Body of pancreas (tissue), 4 donors: ENCODE measurements around the gene RAPGEF1. TPM values are rescaled to one million over a fixed set of nuclear protein-coding genes. Genes with fewer than 3 reads are reported as not detected.

Experiments
- ATAC-seq: fragments of 150-250 bp; one replicate; pipeline ENCODE4 v1.9.1; 2016
- DNase-seq, 4 donors: peaks; one replicate each; pipeline ENCODE4 v3.0.0-alpha.2; 2019
- H3K27ac ChIP-seq, 4 donors: fragments of 200-600 bp; sonication (generic); 1 replicate in 3 of 4; 2 replicates in 1 of 4; pipeline versions ENCODE4 v1.5.1 to v1.6.1; 2016 to 2019; ENCODE audit warnings: mild to moderate bottlenecking in 1 of 4, mixed read lengths in 1 of 4, moderate library complexity in 1 of 4
- H3K27me3 ChIP-seq, 2 donors: fragments of 200-600 bp; sonication (generic); one replicate each; pipeline ENCODE4 v1.6.0; 2016; ENCODE audit warnings: mild to moderate bottlenecking in 1 of 2
- H3K36me3 ChIP-seq, 2 donors: fragments of 200-600 bp; sonication (generic); replicated peaks in 1 of 2; 2 replicates each; pipeline ENCODE4 v1.5.1; 2016; ENCODE audit warnings: low read depth in 2 of 2; ENCODE audit not compliant: insufficient read depth in 1 of 2
- H3K4me1 ChIP-seq: fragments of 200-600 bp; sonication (generic); one replicate; pipeline ENCODE4 v1.6.0; 2016
- H3K4me3 ChIP-seq, 2 donors: fragments of 200-600 bp; sonication (generic); 1 replicate in 1 of 2; 2 replicates in 1 of 2; pipeline ENCODE4 v1.5.1; 2016 to 2019
- H3K9me3 ChIP-seq, 3 donors: fragments of 200-600 bp; sonication (generic); 1 replicate in 2 of 3; 2 replicates in 1 of 3; pipeline ENCODE4 v1.5.1; 2016
- POLR2A ChIP-seq, 3 donors: fragments of 450-650 bp; IDR thresholded peaks; one replicate each; pipeline ENCODE4 v1.6.1; 2016; ENCODE audit warnings: antibody characterized with exemption in 3 of 3, mild to moderate bottlenecking in 2 of 3
- WGBS, 2 donors: methylation state at CpG; one replicate each; pipeline ENCODE4 v1.1.5; 2017; 5-methylcytosine and 5-hydroxymethylcytosine counted together
- intact Hi-C: fragments of 100-400 bp; cut with DNase I; formaldehyde crosslinking; loops from one replicate; pipeline ENCODE4 v1.15.1; 2023
- total RNA-seq, 2 donors: library from RNA; depleted of rRNA; stranded (reverse); fragments of >200 nt; gene quantifications; one replicate each; pipeline ENCODE4 v1.1.0, GENCODE V29; 2016
- TF ChIP-seq, protein P1 (sequence below), 7 experiments: fragments of 450-650 bp in 4 of 7; fragments of 200-600 bp in 3 of 7; sonication (generic) in 3 of 7; IDR thresholded peaks; one replicate each; pipeline ENCODE4 v1.5.1; 2016 to 2019; ENCODE audit warnings: antibody characterized with exemption in 7 of 7

The RAPGEF1 gene
- total RNA-seq, 2 donors from 2014 or later, result 30.1 to 70.5 TPM

DNA sequence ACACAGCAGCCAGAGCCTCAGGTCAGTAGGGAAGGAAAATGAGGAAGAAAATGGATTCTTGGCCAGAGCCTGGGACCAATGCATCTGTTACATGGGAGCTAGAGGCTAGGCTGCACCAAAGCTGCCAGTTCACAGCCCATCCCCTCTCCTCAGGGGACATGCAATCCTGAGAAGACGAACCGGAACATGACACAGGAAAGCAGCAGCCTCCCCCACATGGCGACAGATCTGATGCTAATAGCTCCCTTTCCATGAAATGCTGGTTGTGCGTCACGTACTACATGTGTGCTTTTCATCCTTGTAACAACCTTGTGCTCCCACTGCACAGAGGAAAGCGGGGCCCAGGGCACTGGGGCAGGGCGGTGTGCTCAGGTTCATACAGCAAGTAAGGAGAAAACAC, 127.0 kb downstream of the RAPGEF1 start:
- DNase-seq (no peak), ATAC-seq (no peak)
- Histone ChIP-seq H3K4me3 (no peak overlapping the region), H3K27me3 (no peaks in the 10 kb centered on the region), H3K9me3 (no peaks in the 10 kb centered on the region), H3K36me3 (peaks cover 0 to 12% of the 10 kb centered on the region in 2 donors), H3K4me1 (peaks cover 28% of the 10 kb centered on the region), H3K27ac (no peak overlapping the region)
- TF ChIP-seq POLR2A (IDR thresholded peaks at IDR 0.05), result no peak
- TF ChIP-seq, protein P1, sequence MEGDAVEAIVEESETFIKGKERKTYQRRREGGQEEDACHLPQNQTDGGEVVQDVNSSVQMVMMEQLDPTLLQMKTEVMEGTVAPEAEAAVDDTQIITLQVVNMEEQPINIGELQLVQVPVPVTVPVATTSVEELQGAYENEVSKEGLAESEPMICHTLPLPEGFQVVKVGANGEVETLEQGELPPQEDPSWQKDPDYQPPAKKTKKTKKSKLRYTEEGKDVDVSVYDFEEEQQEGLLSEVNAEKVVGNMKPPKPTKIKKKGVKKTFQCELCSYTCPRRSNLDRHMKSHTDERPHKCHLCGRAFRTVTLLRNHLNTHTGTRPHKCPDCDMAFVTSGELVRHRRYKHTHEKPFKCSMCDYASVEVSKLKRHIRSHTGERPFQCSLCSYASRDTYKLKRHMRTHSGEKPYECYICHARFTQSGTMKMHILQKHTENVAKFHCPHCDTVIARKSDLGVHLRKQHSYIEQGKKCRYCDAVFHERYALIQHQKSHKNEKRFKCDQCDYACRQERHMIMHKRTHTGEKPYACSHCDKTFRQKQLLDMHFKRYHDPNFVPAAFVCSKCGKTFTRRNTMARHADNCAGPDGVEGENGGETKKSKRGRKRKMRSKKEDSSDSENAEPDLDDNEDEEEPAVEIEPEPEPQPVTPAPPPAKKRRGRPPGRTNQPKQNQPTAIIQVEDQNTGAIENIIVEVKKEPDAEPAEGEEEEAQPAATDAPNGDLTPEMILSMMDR (IDR thresholded peaks at IDR 0.05), result no peak
- 94 to 97% methylated on average over 7 of the region's 7 CpGs for WGBS, 2 donors
- intact Hi-C loops, result no loop called here

DNA sequence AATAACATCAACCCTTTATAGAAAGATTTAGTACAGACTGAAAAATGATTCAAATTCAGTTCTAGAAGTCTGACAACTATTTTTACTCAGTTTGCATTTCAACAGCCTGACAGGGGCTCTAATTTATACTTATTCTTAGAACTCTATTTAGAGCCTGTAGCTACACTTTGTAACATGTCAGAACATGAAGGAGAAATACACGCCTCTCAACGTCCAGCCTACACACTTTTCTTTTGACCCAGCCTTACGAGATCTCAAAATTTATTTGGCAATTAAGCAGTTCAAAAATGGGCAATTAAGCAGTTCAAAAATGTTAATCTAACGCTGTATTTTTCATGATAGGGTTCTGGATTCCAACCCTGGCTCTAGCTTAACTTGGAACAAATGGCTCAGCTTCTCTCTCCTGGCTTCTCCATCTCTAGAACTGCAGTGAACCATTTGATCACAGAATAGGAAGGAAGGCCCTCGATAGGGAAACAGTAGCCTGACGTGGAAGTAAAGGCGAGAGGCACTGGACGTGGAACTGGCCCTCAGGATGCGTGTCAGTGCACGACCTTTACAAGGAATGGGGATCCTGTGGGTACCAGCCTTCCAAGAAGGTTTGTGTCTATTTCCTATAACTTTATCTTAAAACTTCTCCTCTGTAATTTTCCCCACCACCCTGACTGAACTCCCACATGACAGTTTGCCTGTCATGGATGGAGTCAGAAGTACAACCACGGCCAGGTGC, 128.1 kb downstream of the RAPGEF1 start:
- 86 to 90% methylated on average over 11 of the region's 11 CpGs for WGBS, 2 donors
- intact Hi-C loops, result no loop called here
- DNase-seq (no peak), ATAC-seq (no peak)
- no peak overlapping the region for H3K4me3 ChIP-seq
- no peaks in the 10 kb centered on the region for H3K9me3 ChIP-seq
- no peaks in the 10 kb centered on the region for H3K27me3 ChIP-seq
- TF ChIP-seq, protein P1 (IDR thresholded peaks at IDR 0.05), result no peak
- no peak for TF ChIP-seq POLR2A (IDR thresholded peaks at IDR 0.05)
- peaks cover 0 to 8% of the 10 kb centered on the region in 2 donors for H3K36me3 ChIP-seq
- H3K27ac ChIP-seq, result no peak overlapping the region
- peaks cover 34% of the 10 kb centered on the region for H3K4me1 ChIP-seq

DNA sequence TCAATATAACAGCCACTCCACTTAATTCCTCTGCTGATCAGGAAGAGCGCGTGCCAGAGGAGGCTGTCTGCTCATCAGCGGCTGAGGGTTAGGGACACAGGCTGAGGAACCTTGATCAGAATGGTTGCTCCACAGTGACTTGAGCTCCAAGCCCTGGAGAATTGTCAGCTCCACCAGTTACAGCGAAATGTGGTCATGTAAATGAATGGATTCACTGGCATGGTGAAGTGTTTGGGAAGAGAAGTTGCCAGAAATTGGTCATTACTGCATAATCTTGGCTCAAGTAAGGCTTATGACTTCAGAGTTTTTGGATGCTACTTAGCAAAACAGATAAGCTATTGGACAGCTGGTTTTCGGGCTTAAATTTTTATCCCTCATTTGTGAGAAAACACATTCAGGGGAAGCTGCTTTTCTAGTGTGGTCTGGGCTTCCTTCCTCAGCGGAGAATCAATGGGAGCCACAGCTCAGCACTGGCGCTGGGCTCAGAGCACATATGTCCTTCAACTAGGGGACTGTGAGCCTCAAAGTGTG, 129.6 kb downstream of the RAPGEF1 start:
- WGBS, 2 donors, result 85 to 87% methylated on average over 7 of the region's 7 CpGs
- no peaks in the 10 kb centered on the region for H3K9me3 ChIP-seq
- DNase-seq (no peak), ATAC-seq (no peak)
- no peaks in the 10 kb centered on the region for H3K27me3 ChIP-seq
- intact Hi-C loops, result no loop called here
- peak overlapping the region in 1 of 4 donors; percentile 82 for H3K27ac ChIP-seq
- H3K4me1 ChIP-seq, result peaks cover 43% of the 10 kb centered on the region
- TF ChIP-seq, protein P1 (IDR thresholded peaks at IDR 0.05), result no peak
- no peak for TF ChIP-seq POLR2A (IDR thresholded peaks at IDR 0.05)
- no peak overlapping the region for H3K4me3 ChIP-seq
- H3K36me3 ChIP-seq, result peaks cover 0 to 4% of the 10 kb centered on the region in 2 donors

DNA sequence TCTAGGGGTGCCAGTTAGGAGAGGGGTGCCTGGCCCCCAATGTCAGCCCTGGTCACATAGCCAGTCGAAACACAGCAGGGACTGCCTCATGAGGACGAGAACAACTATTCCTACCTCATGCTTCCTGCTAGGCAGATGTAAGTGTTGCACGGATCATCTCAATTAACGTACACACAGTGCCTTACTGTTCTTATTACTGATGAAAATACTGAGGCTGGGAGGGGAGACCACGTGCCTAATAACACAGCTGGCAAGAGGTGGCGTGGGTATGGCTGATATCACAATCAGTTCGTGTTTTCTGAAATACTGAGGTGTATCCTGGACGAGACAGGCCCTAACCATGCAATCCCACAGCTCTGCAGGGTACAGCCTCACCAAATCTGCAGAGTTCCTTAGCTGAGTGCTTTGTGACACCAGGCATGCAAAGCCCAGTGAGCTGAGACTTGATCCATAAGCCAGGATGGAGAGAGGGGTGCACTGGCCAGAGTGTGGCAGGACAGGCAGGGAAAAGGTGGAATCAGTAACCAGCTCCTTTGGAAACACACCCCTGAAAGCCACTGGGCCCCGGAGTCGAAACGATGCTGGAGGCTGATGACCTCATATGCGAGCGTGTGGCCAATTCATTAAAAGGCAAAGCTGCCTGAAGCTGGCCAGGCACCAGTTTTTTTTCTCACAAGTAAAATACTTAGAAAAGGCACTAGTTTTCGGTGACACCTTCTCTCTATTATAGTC, 130.6 kb downstream of the RAPGEF1 start:
- Histone ChIP-seq H3K4me3 (no peak overlapping the region), H3K4me1 (peaks cover 43% of the 10 kb centered on the region), H3K9me3 (no peaks in the 10 kb centered on the region), H3K36me3 (peaks cover 0 to 7% of the 10 kb centered on the region in 2 donors), H3K27ac (peak overlapping the region; percentile 48 to 82 (median 68)), H3K27me3 (no peaks in the 10 kb centered on the region)
- peak; percentile 54 for ATAC-seq
- intact Hi-C loops, result no loop called here
- DNase-seq, result peak in 3 of 4 donors; percentile 51 to 65 (median 55)
- TF ChIP-seq, protein P1 (IDR thresholded peaks at IDR 0.05), result no peak
- TF ChIP-seq POLR2A (IDR thresholded peaks at IDR 0.05), result no peak
- 53 to 61% methylated on average over 14 of the region's 14 CpGs for WGBS, 2 donors
